RWPE1 (cell line): Measurements from ENCODE around the gene AFG1L.
A peak's percentile ranks its signal among the peaks of the same experiment; 100 is the strongest.
"Not testable (repeated sequence)": the region's sequence is repeated elsewhere in the genome, so short reads cannot be mapped to it uniquely, and the experiment has no call there.

ENCODE experiments used
- CTCF ChIA-PET: fragments of 350-600 bp; sonication (Branson Sonifier 250); formaldehyde crosslinking; extraction: SDS; loops from one replicate; lab custom pipeline; 2021; lab: Yijun Ruan, JAX
- POLR2A ChIA-PET: fragments of 400-600 bp; formaldehyde crosslinking; extraction: SDS; loops from one replicate; lab custom pipeline; 2020; ENCODE audit warnings: antibody characterized with exemption; ENCODE audit not compliant: low non-redundant PET; lab: Yijun Ruan, JAX
- DNase-seq: peaks from one replicate; pipeline ENCODE4 v3.0.0; 2012; ENCODE audit warnings: low spot score
- H3K27ac ChIP-seq: fragments of 450-650 bp; 2 replicates; pipeline ENCODE4 v1.5.1; 2017
- TF ChIP-seq, protein P1 (sequence below): fragments of 450-650 bp; conservative IDR thresholded peaks from 2 replicates; pipeline ENCODE4 v1.5.1; 2017; ENCODE audit warnings: low read depth, mild to moderate bottlenecking

AFG1L gene

DNA sequence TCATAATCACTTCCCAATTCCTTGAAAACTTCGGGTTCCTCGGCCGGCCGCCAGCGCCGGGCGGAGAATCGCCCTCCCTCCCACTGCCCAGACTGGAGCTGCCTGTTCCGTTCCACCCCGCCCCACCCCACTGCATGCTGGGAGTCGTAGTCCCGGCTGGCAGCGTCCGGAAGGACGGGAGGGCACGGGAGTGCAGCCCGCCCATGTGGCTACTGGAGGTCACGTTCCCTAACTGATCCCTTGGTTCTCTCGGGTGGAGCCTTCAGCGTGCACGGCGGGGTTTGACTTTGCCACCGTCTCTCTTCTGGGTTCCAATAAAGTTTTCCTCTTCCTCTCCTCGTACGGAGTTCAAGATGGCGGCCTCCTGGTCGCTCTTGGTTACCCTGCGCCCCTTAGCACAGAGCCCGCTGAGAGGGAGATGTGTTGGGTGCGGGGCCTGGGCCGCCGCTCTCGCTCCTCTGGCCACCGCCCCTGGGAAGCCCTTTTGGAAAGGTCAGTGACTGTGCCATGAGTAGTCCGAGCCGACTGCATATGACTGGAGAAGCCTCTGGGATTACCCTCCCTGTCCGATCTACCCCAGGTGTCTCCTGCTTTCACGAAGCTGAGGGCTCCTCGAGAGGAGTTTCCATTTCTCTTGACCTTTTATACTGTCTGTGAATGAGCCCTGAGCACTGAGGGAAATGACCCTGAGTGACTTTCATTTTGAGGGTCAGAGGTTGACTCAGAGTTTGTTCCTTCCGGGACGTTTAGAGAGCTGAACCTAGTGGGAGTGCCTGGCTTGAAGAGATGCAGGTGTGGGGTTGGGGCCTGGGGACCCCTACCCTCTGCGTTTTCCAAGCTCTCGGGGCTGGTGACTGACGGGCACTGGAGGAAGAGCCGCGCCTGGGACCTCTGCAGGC, at the start of gene AFG1L:
Gene AFG1L (plus strand): TSS at position 328 of the 899 bp plus-strand sequence. CDS start 26 bp downstream, at position 354.
- TF ChIP-seq, protein P1, sequence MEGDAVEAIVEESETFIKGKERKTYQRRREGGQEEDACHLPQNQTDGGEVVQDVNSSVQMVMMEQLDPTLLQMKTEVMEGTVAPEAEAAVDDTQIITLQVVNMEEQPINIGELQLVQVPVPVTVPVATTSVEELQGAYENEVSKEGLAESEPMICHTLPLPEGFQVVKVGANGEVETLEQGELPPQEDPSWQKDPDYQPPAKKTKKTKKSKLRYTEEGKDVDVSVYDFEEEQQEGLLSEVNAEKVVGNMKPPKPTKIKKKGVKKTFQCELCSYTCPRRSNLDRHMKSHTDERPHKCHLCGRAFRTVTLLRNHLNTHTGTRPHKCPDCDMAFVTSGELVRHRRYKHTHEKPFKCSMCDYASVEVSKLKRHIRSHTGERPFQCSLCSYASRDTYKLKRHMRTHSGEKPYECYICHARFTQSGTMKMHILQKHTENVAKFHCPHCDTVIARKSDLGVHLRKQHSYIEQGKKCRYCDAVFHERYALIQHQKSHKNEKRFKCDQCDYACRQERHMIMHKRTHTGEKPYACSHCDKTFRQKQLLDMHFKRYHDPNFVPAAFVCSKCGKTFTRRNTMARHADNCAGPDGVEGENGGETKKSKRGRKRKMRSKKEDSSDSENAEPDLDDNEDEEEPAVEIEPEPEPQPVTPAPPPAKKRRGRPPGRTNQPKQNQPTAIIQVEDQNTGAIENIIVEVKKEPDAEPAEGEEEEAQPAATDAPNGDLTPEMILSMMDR: no peak
- ChIA-PET POLR2A (no interaction called here), CTCF (interaction anchor here (0.6 to 0.8 kb wide), 3 partner anchors 40 to 45 kb away, joined by 3 to 4 read pairs (median 3); no protein-coding TSS in a partner anchor)

DNA sequence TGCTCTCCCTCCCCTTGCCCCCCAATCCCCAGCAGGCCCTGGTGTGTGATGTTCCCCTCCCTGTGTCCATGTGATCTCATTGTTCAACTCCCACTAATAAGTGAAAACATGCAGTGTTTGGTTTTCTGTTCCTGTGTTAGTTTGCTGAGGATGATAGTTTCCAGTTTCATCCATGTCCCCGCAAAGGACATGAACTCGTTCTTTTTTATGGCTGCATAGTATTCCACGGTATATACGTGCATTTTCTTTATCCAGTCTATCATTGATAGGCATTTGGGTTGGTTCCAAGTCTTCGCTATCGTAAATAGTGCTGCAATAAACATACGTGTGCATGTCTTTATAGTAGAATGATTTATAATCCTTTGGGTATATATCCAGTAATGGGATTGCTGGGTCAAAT, 49.8 kb upstream of the AFG1L start:
- DNase-seq, CTCF ChIA-PET, POLR2A ChIA-PET, H3K27ac ChIP-seq: not testable (repeated sequence)

More for the DNA sequence above, at the start of gene AFG1L:
- peak within 1 kb of the TSS; percentile 94 for H3K27ac ChIP-seq
- DNase-seq: peak; percentile 90

DNA sequence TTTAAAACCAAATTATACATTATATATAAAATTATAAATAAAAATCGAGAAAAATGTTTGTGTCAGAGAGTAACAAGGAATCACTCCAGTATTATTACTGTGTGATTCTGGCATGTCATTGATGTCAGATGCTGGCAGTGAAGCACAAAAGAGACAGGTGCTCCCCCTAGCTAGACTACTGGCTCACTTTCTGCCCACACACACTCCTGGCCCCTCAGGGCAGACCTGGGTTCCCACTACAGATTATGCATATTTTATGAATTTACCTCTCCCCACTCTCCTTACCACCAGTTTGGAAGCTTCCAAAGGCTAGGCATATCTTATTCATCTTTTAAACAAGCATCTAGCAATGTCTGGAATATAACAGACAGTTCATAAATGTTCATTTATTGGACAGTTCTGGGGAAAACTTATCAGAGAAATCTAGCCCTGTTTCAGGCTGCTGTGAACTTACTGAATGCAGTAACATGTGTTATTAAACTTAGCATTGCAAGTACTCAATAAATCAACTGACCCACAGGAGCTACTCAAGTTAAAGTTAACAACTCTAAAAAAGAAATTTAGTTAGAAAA, 46.8 kb upstream of the AFG1L start:
- POLR2A ChIA-PET: interaction anchor here (0.6 kb wide), 1 partner anchor 8 kb away, joined by 3 read pairs; no protein-coding TSS in a partner anchor
- CTCF ChIA-PET: interaction anchor here (0.6 kb wide), 1 partner anchor 1047 kb away, joined by 3 read pairs; no protein-coding TSS in a partner anchor
- TF ChIP-seq, protein P1: no peak
- no peak overlapping the region for H3K27ac ChIP-seq
- no peak for DNase-seq

DNA sequence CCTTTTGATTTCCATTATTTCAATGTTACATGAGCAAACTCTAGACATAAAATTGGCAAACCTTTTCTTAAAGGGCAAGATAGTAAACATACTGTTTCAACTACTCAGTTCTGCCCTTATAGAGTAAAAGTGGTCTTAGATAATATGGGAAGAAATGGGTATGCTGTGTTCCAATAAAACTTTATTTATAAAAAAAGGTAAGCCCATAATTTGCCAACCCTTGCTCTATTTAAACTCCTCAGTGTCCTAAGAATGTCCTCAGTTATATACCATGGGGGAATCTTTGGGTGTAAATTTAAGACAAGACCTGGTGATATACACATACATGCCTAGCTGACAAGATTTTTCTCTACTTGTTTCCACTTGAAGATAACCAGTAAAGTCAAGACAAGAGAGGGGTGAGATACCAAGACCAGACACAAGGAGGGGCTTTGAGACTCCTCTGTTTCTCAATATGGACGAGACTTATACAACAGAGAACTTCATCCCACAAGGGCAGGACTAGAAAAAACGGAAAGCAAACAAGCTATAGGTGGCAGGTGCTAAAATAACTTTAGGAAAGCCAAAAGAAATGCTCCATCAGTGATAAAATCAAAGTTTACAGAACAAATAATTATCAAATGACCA, 44.5 kb upstream of the AFG1L start:
- ChIA-PET POLR2A (no interaction called here), CTCF (interaction anchor here (0.7 kb wide), 1 partner anchor 45 kb away, joined by 3 read pairs; the partner anchor contains the start of gene AFG1L)
- no peak for DNase-seq
- TF ChIP-seq, protein P1: no peak
- no peak overlapping the region for H3K27ac ChIP-seq

DNA sequence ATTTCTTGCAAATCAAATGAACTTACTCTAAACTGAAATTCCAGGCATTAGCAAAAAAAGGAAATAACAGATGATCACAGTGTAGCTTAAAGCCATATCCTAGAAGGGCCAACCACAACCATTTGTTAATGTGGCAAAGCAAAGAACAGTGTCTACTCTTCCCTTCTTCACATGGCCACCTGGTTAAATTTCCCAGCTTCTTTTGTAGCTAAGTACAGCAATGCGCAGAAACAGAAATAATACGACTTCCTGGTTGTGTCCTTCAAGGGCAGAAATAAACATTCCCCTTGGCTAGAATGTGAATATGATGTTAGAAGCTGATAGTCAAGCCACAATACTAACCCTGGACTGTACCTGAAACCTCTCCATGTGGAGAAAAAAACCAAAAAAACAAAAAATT, 43.6 kb upstream of the AFG1L start:
- DNase-seq: no peak
- POLR2A ChIA-PET: no interaction called here
- CTCF ChIA-PET: interaction anchor here (0.6 to 0.8 kb wide), 3 partner anchors 14 to 272 kb away, joined by 3 to 9 read pairs (median 4); no protein-coding TSS in a partner anchor
- TF ChIP-seq, protein P1: no peak
- no peak overlapping the region for H3K27ac ChIP-seq

DNA sequence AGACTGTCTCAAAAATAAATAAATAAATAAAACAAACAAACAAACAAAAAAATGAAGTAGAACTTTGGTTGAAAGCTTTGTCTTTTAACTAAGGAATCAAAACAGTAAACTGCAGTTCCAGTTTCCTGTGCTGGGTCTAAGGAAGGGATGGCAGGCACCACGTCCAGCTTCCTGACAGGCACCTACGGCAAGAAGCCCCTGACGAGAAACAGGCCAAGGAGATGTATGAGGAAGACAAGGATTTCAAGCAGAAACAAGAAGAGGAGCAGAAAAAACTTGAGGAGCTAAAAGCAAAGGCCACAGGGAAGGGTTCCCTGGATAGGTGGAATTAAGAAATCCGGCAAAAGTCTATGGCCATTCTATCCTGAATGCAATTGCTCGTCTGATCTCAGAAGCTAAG, 42.8 kb upstream of the AFG1L start:
- ChIA-PET CTCF (interaction anchor here (0.7 to 0.8 kb wide), 3 partner anchors 36 to 272 kb away, joined by 3 to 9 read pairs (median 4); no protein-coding TSS in a partner anchor), POLR2A (no interaction called here)
- TF ChIP-seq, protein P1: no peak
- no peak overlapping the region for H3K27ac ChIP-seq
- DNase-seq: no peak
